ENCODE measurements around the gene LRRC17. TPM values are rescaled to one million over a fixed set of nuclear protein-coding genes. Genes with fewer than 3 reads are reported as not detected.

The LRRC17 gene
- total RNA-seq, 1 donor from 2014 or later, result 1.8 TPM

Other genes starting within 250 kb of the LRRC17 start
- gene POLR2J2, start 241.3 kb upstream of the LRRC17 start, total RNA-seq, result 6.5 TPM
- gene FAM185A, start 164.0 kb upstream of the LRRC17 start, total RNA-seq, result 6.7 TPM
- gene FBXL13, start 161.8 kb downstream of the LRRC17 start, total RNA-seq, result 0.32 TPM
- gene ARMC10, start 162.1 kb downstream of the LRRC17 start, total RNA-seq, result 27.9 TPM
- gene NAPEPLD, start 236.1 kb downstream of the LRRC17 start, total RNA-seq, result 8.4 TPM